Skeletal muscle satellite cell (primary cell): ENCODE data around the gene FEZ2. TPM values are rescaled to one million over a fixed set of nuclear protein-coding genes. Genes with fewer than 3 reads are reported as not detected.

ENCODE experiments used
- H3K27me3 ChIP-seq: 2 replicates; pipeline ENCODE4 v1.7.0; 2013; ENCODE audit warnings: low read length; ENCODE audit not compliant: control insufficient read depth, insufficient read depth
- H3K36me3 ChIP-seq: 2 replicates; pipeline ENCODE4 v1.7.0; 2013; ENCODE audit warnings: mild to moderate bottlenecking, control low read depth, low read length; ENCODE audit not compliant: insufficient read depth
- H3K4me1 ChIP-seq: 2 replicates; pipeline ENCODE4 v1.7.0; 2013; ENCODE audit warnings: low read length; ENCODE audit not compliant: control insufficient read depth, insufficient read depth
- H3K4me2 ChIP-seq: 2 replicates; pipeline ENCODE4 v1.7.0; 2013; ENCODE audit warnings: mild to moderate bottlenecking, low read length
- H3K4me3 ChIP-seq: 2 replicates; pipeline ENCODE4 v1.7.0; 2013; ENCODE audit warnings: low read length
- H3K9ac ChIP-seq: 2 replicates; pipeline ENCODE4 v1.7.0; 2013; ENCODE audit warnings: mild to moderate bottlenecking, low read depth, low read length, moderate library complexity
- H3K9me3 ChIP-seq: replicated peaks from 2 replicates; pipeline ENCODE4 v1.7.0; 2013; ENCODE audit warnings: mild to moderate bottlenecking, control low read depth, low read length
- total RNA-seq: library from RNA; depleted of rRNA; stranded (reverse); fragments of >200 nt; gene quantifications from 2 replicates; pipeline ENCODE4 v1.2.3, GENCODE V29; 2012; rRNA removed

Gene FEZ2
- 58.1 and 63.3 TPM in 2 replicates for total RNA-seq

- H3K4me2 ChIP-seq, result peak within 1 kb of the TSS; percentile 99
- H3K36me3 ChIP-seq, result peaks cover 10% of the 10 kb centered on the region
- peak within 1 kb of the TSS; percentile 94 for H3K9ac ChIP-seq
- no peaks in the 10 kb centered on the region for H3K9me3 ChIP-seq
- peaks cover 29% of the 10 kb centered on the region for H3K4me1 ChIP-seq
- H3K27me3 ChIP-seq, result no peaks in the 10 kb centered on the region
- peak within 1 kb of the TSS; percentile 99 for H3K4me3 ChIP-seq
Observed at GRCh38 chr2:36597532-36598377, at the start of gene FEZ2. Gene FEZ2, minus strand, starts transcription at chr2:36598168. Its CDS starts 26 bp downstream, at chr2:36598142.

DNA sequence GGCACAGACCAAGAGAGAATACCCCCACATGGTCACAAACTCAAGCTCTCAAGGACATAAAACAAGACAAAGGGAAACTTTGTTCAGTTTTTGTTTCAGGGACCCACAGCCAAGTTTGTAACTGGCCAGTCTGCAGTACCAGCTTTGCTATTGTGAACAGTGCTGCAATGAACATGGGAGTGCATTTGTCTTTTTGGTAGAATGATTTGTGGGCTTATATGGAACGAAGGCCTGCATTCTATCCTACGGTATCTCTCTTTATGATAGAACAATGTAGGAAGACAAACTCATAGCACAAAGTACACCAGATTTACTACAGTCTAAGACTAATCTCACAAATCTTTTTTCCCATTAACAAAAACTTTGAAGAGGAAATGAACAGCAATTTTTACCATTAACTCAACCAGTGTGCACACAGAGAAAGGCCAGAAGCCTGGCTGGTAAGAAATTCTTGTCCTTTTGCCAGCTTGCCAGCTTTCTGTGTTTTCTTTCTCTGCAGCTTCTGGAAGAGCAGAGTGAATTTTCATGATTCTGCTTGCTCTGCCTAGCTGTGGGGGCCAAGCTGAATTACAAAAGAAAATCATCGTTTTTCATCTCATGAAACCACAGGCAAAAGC, 37.1 kb upstream of the FEZ2 start:
- Histone ChIP-seq H3K4me1 (peaks cover 11% of the 10 kb centered on the region), H3K9ac (peak overlapping the region; percentile 14), H3K36me3 (no peaks in the 10 kb centered on the region), H3K9me3 (no peaks in the 10 kb centered on the region), H3K27me3 (no peaks in the 10 kb centered on the region), H3K4me2 (no peak overlapping the region), H3K4me3 (no peak overlapping the region)

DNA sequence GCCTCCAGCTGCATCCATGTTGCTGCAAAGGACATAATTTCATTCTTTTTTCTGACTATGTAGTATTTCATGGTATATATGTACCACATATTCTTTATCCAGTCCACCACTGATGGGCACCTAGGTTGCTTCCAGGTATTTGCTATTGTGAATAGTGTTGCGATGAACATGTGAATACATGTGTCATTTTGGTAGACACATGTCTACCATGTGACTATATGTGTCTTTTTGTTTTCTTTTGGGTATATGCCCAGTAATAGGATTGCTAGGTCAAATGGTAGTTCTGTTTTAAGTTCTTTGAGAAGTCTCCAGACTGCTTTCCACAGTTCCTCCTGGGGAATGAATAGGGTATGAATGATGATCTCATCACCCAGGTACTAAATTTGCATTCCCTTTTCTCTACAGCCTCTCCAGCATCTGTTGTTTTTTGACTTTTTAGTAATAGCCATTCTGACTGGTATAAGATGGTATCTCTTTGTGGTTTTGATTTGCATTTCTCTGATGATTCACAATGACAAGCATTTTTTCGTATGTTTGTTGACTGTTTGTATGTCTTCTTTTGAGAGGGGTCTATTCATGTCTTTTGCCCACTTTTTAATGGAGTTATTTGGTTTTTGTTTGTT, 35.6 kb upstream of the FEZ2 start:
- Histone ChIP-seq H3K9me3 (no peaks in the 10 kb centered on the region), H3K4me2 (no peak overlapping the region), H3K4me3 (no peak overlapping the region), H3K9ac (no peak overlapping the region), H3K4me1 (peaks cover 11% of the 10 kb centered on the region), H3K36me3 (no peaks in the 10 kb centered on the region), H3K27me3 (no peaks in the 10 kb centered on the region)

DNA sequence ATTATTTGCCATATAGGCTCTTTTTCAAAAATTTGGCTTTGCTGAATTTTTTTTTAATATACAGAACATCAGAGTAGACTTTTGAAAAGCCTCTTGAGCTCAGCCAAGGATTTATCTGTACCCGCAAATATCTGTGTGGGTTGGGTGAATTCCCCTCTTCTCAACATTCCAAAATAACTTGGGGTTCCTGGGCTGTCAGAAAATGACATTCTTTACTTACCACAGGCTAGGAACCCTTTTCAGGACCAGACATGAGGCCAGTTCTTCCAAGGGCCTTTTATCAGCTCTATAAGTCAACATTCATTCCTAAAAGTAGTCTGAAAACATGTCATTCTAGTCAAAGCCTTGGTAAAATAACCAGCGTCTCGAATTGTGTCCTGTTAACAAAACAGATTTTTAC, 28.8 kb upstream of the FEZ2 start:
- H3K27me3 ChIP-seq, result no peaks in the 10 kb centered on the region

DNA sequence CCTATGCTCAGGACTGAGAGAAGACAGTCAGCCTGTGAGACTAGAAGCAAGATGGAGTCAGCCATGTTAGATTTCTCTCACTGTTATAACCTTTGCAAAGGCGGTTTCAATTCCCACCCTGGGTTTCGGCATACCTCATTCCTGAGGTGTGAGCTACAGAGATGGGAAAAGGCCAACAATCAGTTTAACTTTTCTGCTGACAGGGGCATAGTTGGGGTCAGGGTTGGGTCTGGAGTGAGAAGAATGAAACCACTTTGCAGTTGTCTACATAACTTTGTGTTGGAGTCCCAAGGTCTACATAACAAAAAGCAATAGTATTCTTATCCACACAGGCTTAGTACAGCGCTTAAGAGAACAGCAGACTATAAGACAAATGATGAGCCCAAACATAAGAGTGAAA, 28.1 kb upstream of the FEZ2 start:
- Histone ChIP-seq H3K4me1 (no peaks in the 10 kb centered on the region), H3K27me3 (no peaks in the 10 kb centered on the region), H3K9ac (no peak overlapping the region), H3K4me3 (no peak overlapping the region), H3K4me2 (no peak overlapping the region), H3K36me3 (no peaks in the 10 kb centered on the region), H3K9me3 (peaks cover 4% of the 10 kb centered on the region)

More for the DNA sequence above, 28.8 kb upstream of the FEZ2 start:
- no peak overlapping the region for H3K4me3 ChIP-seq
- peaks cover 4% of the 10 kb centered on the region for H3K9me3 ChIP-seq
- no peak overlapping the region for H3K9ac ChIP-seq
- H3K4me2 ChIP-seq, result no peak overlapping the region
- H3K36me3 ChIP-seq, result no peaks in the 10 kb centered on the region
- H3K4me1 ChIP-seq, result no peaks in the 10 kb centered on the region

GRCh38 chr2:36625304-36625703, 27.3 kb upstream of the FEZ2 start:
- Histone ChIP-seq H3K36me3 (no peaks in the 10 kb centered on the region), H3K4me1 (no peaks in the 10 kb centered on the region), H3K9ac (no peak overlapping the region), H3K4me3 (no peak overlapping the region), H3K9me3 (peaks cover 4% of the 10 kb centered on the region), H3K27me3 (no peaks in the 10 kb centered on the region), H3K4me2 (no peak overlapping the region)

GRCh38 chr2:36620321-36620720, 22.4 kb upstream of the FEZ2 start:
- peaks cover 1% of the 10 kb centered on the region for H3K4me1 ChIP-seq

GRCh38 chr2:36618381-36618780, 20.4 kb upstream of the FEZ2 start:
- Histone ChIP-seq H3K9me3 (no peaks in the 10 kb centered on the region), H3K4me3 (no peak overlapping the region), H3K27me3 (no peaks in the 10 kb centered on the region), H3K9ac (no peak overlapping the region), H3K36me3 (no peaks in the 10 kb centered on the region), H3K4me1 (peaks cover 10% of the 10 kb centered on the region), H3K4me2 (no peak overlapping the region)

More at GRCh38 chr2:36620321-36620720, 22.4 kb upstream of the FEZ2 start:
- no peak overlapping the region for H3K4me3 ChIP-seq
- H3K9me3 ChIP-seq, result peaks cover 2% of the 10 kb centered on the region
- no peak overlapping the region for H3K4me2 ChIP-seq
- no peaks in the 10 kb centered on the region for H3K36me3 ChIP-seq
- H3K9ac ChIP-seq, result no peak overlapping the region
- H3K27me3 ChIP-seq, result no peaks in the 10 kb centered on the region

DNA sequence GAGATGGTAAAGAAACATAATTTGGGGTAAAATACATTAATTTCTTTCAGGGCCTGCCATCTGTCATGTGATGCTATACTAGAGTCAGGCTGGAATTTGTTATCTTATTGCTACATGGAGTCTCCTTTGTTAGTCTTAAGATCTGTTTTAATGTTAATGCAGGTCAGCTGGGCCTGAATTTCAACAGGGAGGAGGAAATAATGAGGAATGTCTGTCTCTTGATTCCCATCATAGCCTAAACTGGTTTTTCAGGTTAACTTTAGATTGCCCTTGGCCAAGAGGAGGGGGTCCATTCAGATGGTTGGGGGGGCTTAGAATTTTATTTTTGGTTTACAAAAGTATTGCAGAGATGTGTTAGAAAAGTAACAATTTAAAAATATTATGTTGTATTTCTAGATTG, 19.0 kb upstream of the FEZ2 start:
- H3K4me1 ChIP-seq, result peaks cover 10% of the 10 kb centered on the region
- H3K9me3 ChIP-seq, result no peaks in the 10 kb centered on the region
- no peaks in the 10 kb centered on the region for H3K27me3 ChIP-seq
- no peak overlapping the region for H3K4me2 ChIP-seq
- H3K4me3 ChIP-seq, result no peak overlapping the region
- no peak overlapping the region for H3K9ac ChIP-seq
- H3K36me3 ChIP-seq, result no peaks in the 10 kb centered on the region

GRCh38 chr2:36615222-36615621, 17.3 kb upstream of the FEZ2 start:
- Histone ChIP-seq H3K4me1 (peaks cover 10% of the 10 kb centered on the region), H3K4me2 (no peak overlapping the region), H3K9me3 (no peaks in the 10 kb centered on the region), H3K9ac (no peak overlapping the region), H3K36me3 (no peaks in the 10 kb centered on the region), H3K4me3 (no peak overlapping the region), H3K27me3 (no peaks in the 10 kb centered on the region)

- Histone ChIP-seq H3K4me3 (no peak overlapping the region), H3K9ac (no peak overlapping the region), H3K27me3 (no peaks in the 10 kb centered on the region), H3K9me3 (no peaks in the 10 kb centered on the region), H3K4me1 (peaks cover 10% of the 10 kb centered on the region), H3K4me2 (no peak overlapping the region), H3K36me3 (no peaks in the 10 kb centered on the region)
Observed at GRCh38 chr2:36613801-36614200, 15.8 kb upstream of the FEZ2 start.
